Fibroblast of peridontal ligament (primary cell): Measurements from ENCODE around the gene SLC16A7.
A peak's percentile ranks its signal among the peaks of the same experiment; 100 is the strongest.
"Not testable (repeated sequence)": the region's sequence is repeated elsewhere in the genome, so short reads cannot be mapped to it uniquely, and the experiment has no call there.

Experiments
- DNase-seq: peaks from one replicate; pipeline ENCODE4 v3.0.0-alpha.2; 2010; ENCODE audit errors: extremely low read depth

Gene SLC16A7

DNA sequence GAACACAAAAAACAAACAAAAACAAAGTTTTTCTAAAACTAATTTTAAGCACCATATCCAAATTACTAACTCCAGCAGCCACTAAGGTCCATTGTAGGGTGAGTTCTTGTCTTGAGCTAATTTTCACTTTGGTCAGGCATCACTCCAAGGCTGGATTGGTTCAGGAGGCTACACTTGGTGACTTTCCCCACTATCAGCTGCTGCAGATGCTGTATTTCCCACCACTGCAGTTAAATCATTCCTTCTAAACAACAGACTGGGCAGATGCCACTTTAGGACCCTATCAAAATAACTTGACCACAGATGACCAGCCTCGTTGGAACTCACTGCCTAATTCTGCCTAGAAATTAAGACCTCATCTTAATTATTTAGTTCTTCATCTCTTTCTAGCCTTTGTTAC is 140.5 kb downstream of the SLC16A7 start:
- DNase-seq = no peak

DNA sequence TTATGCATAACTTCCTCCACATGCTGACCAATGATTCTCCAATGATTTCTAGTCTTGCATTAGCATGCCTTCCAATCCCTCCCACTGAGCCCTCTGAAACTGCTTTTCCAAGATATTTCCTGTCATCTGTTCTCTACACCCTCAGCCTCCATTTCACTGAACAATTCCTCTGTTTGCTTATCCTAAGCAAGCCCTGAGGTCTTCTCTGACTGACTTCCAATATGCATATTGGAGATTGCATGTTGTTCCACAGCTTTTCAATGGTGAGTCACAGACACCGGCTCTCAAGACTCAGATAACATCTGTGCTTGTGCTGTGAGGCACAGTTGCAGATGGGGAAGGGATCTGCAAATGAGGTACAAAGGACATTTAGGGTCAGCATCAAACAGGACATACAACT is 141.0 kb downstream of the SLC16A7 start:
- DNase-seq = peak; percentile 95

DNA sequence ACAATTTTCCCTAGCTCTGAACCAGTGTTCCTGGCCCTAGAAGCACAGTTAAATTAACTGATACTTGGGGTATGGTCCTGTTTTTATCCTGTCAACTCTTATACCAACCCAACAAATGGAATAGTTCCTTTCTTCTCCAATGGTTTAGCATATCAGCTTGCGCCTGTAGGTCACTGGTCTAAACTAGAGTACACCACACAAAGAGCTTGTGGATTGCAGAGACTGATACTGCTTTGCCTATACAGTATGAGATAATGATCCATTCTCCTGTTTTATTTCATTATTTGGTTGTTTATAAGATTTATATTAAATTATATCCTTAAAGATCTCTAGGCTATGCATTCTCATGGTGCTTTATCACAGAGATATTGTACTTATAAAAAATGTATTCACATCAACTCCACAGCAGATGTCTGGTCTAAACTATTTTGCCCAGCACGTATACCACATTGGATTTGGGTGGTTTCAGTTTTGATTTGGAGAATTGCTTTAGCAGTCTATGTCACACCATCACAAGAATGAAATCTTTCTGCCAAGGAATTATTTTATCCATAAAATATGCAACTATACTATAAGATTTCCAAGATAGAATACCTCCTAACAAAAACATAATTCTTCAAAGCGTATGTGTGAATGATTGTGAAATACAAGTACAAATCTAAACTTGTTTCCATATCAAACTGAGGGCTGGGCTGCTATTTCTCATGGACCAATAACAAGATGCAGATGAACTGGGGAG is 142.1 kb downstream of the SLC16A7 start:
- DNase-seq = peak; percentile 60

DNA sequence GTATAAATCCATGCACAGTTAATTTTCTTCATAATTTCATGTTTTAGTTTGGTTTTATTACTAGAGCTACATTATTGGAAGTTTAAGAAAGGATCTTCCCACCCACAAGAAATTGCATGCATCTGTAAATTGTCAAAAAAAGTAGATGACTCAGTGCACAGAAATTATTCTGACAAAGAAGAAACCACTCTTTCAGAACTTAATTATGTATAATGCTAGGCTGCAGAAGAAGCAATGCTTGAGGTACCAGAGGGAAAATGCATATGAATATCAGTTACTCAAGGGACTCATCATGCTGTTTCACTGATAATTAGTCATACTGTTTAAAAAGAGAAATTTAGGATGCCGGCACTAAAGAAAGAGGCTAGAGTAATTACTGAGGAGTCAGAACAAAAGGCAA is 147.0 kb downstream of the SLC16A7 start:
- peak; percentile 85 for DNase-seq

DNA sequence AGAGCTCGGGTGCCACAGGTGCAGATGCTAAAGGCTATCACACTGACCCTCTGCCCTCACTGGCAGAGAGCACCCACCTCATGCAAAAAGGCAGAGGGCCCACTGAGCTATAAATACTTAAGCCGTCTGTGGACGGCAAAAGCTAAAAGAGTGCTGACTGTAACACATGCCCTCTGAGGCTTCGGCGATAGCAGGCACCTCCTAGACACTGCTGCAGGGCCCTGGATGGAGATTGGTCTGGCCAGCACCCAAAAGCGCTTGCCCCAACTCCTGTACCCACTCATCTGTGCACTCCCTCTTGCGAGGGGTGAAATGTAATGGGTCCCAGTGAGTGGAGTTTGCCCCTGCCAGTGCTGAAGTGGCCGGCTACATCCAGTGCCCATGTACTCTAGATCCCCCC is 148.7 kb downstream of the SLC16A7 start:
- no peak for DNase-seq

DNA sequence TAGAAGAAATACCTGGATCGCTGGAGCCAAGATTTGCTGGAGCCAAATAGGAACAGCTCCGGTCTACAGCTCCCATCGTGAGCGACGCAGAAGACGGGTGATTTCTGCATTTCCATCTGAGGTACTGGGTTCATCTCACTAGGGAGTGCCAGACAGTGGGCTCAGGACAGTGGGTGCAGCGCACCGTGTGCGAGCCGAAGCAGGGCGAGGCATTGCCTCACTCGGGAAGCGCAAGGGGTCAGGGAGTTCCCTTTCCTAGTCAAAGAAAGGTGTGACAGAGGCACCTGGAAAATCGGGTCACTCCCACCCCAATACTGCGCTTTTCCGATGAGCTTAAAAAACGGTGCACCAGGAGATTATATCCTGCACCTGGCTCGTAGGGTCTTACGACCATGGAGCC is 155.3 kb downstream of the SLC16A7 start:
- DNase-seq = not testable (repeated sequence)

GRCh38 chr12:59761542-59761941 is 165.7 kb downstream of the SLC16A7 start:
- DNase-seq = no peak

DNA sequence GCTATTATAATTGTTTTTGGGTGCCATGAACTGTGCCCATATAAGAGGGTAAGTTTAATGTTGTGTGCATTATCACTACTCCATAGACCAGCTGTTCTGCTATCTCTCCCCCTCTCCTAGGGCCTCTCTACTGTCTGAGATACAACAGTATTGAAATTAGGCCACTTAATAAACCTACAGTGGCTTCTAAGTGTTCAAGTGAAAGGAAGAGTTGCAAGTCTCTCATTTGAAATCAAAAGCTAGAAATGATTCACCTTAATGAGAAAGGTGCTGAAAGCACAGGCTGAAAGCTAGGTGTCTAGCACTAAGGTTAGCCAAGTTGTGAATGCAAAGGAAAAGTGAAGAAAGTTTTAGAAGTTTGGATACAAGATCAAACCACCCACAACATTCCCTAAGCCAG is 168.0 kb downstream of the SLC16A7 start:
- no peak for DNase-seq

- DNase-seq = no peak
Measured at GRCh38 chr12:59768031-59768430, 172.2 kb downstream of the SLC16A7 start.

DNA sequence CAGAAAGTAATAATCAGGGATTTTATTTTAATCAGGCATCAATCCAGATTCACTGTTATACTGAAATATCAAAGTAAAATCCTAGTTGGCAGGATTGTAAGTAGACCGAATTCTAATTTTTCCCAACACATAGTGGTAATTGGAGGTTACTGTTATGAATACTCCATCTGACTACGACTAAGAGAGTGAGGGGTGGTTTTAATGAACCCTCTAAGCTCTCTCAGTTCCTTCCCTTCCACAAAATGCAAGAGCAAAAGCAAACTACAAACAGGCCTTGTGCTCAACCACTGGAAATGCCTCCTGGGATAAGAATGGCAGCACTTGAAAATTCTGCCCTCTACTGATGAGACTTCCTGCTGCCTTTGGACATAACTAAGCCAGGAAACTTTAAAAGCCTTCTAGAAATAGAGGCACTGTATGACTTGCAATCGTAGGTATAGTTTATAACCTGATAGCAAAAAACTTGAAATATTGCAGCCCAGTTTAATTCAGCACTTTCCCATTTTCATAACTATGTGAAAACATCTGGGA is 184.8 kb downstream of the SLC16A7 start:
- DNase-seq = peak; percentile 85

- no peak for DNase-seq
Measured at GRCh38 chr12:59787610-59788009, 191.8 kb downstream of the SLC16A7 start.

DNA sequence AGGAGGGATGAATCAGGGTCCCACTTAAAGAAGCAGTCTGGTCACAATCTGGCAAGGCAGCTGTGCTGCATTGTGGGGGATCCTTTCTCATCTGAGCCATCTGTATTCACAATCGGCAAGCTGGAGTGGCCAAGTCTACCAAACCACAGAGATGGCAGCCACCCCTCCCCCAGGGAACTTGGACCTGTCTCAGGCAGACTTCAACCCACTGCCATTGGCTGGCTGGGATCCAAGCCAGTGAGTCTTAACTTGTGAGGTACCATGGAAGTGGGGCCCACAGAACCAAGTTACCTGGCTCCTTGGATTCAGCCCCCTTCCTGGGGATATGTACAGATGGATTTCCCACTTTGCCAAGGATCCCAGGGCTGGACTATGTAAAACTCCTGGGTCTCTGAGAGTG is 196.8 kb downstream of the SLC16A7 start:
- DNase-seq = no peak

- peak; percentile 14 for DNase-seq
Measured at GRCh38 chr12:59803735-59804134, 207.9 kb downstream of the SLC16A7 start.

DNA sequence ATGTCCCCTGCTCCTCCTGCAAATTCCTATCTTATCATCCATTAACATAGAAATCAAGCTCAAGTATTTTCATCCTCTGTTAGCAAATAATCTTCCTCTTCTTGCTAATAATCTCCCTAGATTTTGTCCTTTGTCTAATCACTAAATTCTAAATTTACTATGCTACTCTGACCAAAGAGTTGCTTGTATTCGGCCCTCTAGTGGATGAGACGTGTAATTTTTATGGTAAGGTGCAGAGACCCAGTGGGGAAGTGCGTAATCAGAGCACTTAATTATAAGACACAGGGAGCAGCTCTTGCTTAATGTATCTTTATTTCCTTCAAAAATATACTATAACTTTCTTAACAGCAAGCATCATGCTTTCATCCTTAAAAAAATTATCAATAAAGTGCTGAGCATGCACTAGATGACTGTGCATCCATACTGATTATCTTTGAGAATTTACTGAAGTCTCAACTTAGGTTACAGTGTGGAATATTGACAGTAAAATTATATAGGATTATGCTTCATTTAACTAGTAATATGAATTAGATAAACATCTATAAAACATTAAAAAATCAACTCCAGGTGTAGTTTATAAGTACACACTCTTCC is 212.6 kb downstream of the SLC16A7 start:
- DNase-seq = peak; percentile 62

- no peak for DNase-seq
Measured at GRCh38 chr12:59811991-59812390, 216.2 kb downstream of the SLC16A7 start.

DNA sequence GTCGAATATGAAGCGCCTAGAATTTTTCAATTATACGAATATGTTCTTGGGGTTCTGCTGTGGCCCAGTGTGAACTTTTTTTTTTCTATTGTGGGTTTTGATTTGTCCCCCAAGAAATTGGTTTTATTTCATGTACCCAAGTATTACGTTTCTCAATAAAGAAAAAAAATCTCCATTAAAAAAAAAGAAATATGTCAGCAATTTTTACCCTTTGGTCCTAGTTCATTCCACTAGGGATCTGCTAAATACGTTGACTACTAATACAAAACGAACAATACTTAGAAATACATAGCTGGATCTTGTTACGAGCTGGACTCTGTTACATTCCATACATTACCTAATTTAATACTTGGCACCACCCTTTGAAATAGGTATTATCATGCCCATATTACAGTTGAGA is 216.9 kb downstream of the SLC16A7 start:
- DNase-seq = no peak

GRCh38 chr12:59820594-59821011 is 224.8 kb downstream of the SLC16A7 start:
- peak; percentile 38 for DNase-seq

DNA sequence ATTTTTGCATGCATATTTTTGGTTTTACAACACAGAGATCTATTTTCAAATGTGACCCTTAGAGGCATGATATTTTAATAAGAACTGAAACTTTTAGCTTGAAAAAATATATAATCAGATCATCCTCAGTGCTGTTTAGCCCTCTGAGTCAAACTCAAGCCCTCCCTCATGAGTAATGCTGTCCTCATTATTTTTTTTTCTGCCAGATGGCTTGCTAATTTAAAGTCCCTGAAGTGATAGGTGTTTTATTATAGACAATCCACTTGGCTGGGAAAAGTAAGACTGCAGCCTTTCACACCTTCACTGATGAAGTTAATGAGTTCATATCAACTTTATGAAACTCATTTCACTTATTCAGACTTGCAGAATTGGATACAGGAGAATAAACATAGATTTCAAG is 227.7 kb downstream of the SLC16A7 start:
- DNase-seq = no peak

DNA sequence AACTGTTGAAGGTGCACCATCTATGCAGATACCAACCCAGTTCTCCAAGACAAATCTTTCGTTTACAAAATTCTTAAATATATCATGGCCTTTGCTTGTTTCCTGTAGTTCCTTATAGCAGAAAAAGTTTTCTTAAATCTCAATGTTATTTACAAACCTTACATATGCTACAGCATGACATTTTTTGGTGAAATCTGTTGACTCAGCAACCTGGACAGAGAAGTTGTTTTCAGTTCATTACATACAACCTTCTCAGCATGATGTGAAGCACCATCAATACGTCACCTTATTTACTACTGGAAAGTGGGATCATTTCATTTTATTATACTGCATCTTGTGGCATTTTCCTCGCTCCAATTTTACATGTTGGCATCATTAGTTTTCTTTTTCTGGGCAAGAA is 231.9 kb downstream of the SLC16A7 start:
- no peak for DNase-seq

DNA sequence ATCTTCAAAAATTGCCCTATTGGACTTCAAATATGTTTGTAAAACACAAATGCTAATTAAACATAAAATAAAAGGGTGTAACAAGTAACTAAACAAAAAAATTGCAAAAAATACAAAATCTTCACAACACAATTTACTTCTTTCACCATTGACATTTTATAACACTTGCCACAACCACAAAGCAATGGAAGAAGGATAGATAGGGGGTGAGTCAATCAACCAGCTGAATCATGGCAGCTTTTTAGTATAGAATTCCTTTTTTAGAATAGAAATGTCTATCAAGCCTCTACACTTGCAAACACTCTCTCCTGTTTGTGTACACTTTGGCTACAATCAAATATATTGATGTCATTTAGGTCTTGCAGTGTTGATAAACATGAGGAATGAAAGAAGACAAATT is 232.7 kb downstream of the SLC16A7 start:
- no peak for DNase-seq

DNA sequence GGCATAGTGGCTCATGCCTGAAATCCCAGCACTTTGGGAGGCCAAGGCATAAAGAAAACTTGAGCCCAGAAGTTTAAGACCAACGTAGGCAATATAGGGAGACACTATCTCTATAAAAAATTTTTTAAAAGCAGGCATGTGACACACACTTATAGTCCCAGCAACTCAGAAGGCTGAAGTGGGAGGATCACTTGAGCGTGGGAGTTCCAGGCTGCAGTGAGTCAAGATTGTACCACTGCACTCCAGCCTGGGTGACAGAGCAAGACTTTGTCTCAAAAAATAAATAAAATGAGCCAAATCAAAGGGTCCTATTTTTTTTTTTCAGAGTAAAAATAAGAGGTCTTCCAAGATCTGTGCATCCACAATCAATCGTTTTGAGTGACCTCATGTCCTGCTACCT is 237.6 kb downstream of the SLC16A7 start:
- DNase-seq = no peak

GRCh38 chr12:59834659-59835474 is 239.0 kb downstream of the SLC16A7 start:
- peak; percentile 59 for DNase-seq
